OCI-LY1 (cell line): Measurements from ENCODE around the gene PRKACA.

Experiments used
- CTCF ChIP-seq: fragments of 200-600 bp; sonication (generic), shearing (Covaris generic); IDR thresholded peaks from 2 replicates; pipeline ENCODE4 v1.5.1; 2017; ENCODE audit warnings: mild to moderate bottlenecking, antibody characterized with exemption, low read length, moderate library complexity, mixed read lengths
- EZH2 ChIP-seq: fragments of 200-600 bp; sonication (generic), shearing (Covaris generic); IDR thresholded peaks from 2 replicates; pipeline ENCODE4 v1.8.0; 2017; ENCODE audit warnings: borderline replicate concordance, mixed run types, mild to moderate bottlenecking, antibody characterized with exemption, low read length, moderate library complexity, mixed read lengths

- TF ChIP-seq CTCF: no peak
- no peak for TF ChIP-seq EZH2
Observed at GRCh38 chr19:14054721-14055120, 62.8 kb downstream of the PRKACA start.
